Measurements from ENCODE around the gene TMEM151B.

GRCh38 chr6:44310241-44310640 is 40.0 kb downstream of the TMEM151B start:
- TF ChIP-seq RCOR1 (IDR thresholded peaks at IDR 0.05; ENCODE audit: low read length) (no peak), TEAD4 (IDR thresholded peaks at IDR 0.05; ENCODE audit: borderline replicate concordance, insufficient read depth) (no peak), CTCF (IDR thresholded peaks at IDR 0.05) (no peak), USF1 (IDR thresholded peaks at IDR 0.05; ENCODE audit: borderline replicate concordance, low read depth) (no peak), REST (IDR thresholded peaks at IDR 0.05; ENCODE audit: low read depth, low read length) (no peak)
